Stimulated activated naive B cell treated with anti-CD40 and anti-IgM and Interleukin-4, amounts not matched to agents 10 μg/mL and 1 μg/mL and 100 μg/mL, for 72 hours (primary cell): ENCODE data around the gene U2SURP.
A peak's percentile ranks its signal among the peaks of the same experiment; 100 is the strongest.
"Not testable (repeated sequence)": the region's sequence is repeated elsewhere in the genome, so short reads cannot be mapped to it uniquely, and the experiment has no call there.

ENCODE experiments used
- ATAC-seq, 2 donors: fragments of 150-1000 bp; cut with Tn5 transposase; replicated peaks; 2 replicates each; pipeline ENCODE4 v1.10.0; 2021; ENCODE audit warnings: moderate library complexity in 1 of 2
- DNase-seq: peaks from one replicate; pipeline ENCODE4 v3.0.0; 2021
- H3K27ac Mint-ChIP-seq: one replicate; pipeline ENCODE4 v1.8.0; 2022; ENCODE audit warnings: mild to moderate bottlenecking, mixed read lengths
- H3K27me3 Mint-ChIP-seq, 2 donors: one replicate each; pipeline ENCODE4 v1.8.0; 2022; ENCODE audit warnings: mixed read lengths in 2 of 2
- H3K36me3 Mint-ChIP-seq, 2 donors: one replicate each; pipeline ENCODE4 v1.8.0; 2022; ENCODE audit warnings: mixed read lengths in 2 of 2, mild to moderate bottlenecking in 1 of 2
- H3K4me1 Mint-ChIP-seq, 2 donors: one replicate each; pipeline ENCODE4 v1.8.0; 2022; ENCODE audit warnings: mixed read lengths in 2 of 2, mild to moderate bottlenecking in 1 of 2
- H3K4me3 Mint-ChIP-seq, 2 donors: one replicate each; pipeline ENCODE4 v1.8.0; 2022; ENCODE audit warnings: mild to moderate bottlenecking in 2 of 2, mixed read lengths in 2 of 2, moderate library complexity in 1 of 2
- H3K9me3 Mint-ChIP-seq, 2 donors: one replicate each; pipeline ENCODE4 v1.8.0; 2022; ENCODE audit warnings: mixed read lengths in 2 of 2, mild to moderate bottlenecking in 1 of 2

Gene U2SURP

GRCh38 chr3:143014921-143015320 is 13.6 kb downstream of the U2SURP start:
- Mint-ChIP-seq H3K4me3 (no peak overlapping the region), H3K27me3 (no peaks in the 10 kb centered on the region), H3K4me1 (peaks cover 4 to 22% of the 10 kb centered on the region in 2 donors), H3K9me3 (no peaks in the 10 kb centered on the region), H3K36me3 (peaks cover 13 to 27% of the 10 kb centered on the region in 2 donors), H3K27ac (no peak overlapping the region)
- DNase-seq (no peak), ATAC-seq (no peak)

DNA sequence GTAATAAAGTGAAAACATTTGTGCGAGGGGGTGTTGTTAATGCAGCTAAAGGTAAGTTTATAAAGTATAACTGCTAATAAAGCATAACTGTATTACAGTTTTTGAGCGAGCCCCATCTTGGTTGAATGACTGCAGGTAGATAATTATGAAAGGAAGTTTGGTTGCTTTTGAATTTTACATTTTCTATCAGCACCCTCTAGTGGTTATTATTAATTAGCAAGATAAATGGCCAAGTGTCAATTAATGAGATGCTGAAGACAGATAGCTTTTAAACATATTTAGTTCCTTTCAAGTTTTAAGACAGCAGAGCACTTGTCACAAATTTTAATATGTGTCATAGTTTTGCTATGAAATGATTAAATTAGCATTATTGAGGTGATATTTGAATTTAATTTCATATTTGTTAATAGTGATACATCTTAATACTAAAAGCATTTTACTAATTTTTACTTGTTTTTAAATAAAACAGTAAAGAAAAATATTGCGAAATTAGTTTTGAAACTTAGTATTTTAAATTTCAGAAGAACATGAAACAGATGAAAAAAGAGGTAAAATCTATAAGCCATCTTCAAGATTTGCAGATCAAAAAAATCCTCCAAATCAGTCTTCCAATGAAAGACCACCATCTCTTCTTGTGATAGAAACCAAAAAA is 15.1 kb downstream of the U2SURP start:
- H3K36me3 Mint-ChIP-seq, result peaks cover 16 to 34% of the 10 kb centered on the region in 2 donors
- ATAC-seq, result no peak
- no peak overlapping the region for H3K4me3 Mint-ChIP-seq
- no peaks in the 10 kb centered on the region for H3K27me3 Mint-ChIP-seq
- H3K27ac Mint-ChIP-seq, result no peak overlapping the region
- no peaks in the 10 kb centered on the region for H3K9me3 Mint-ChIP-seq
- H3K4me1 Mint-ChIP-seq, result peaks cover 0 to 16% of the 10 kb centered on the region in 2 donors
- DNase-seq, result no peak

- Mint-ChIP-seq H3K4me1 (no peaks in the 10 kb centered on the region), H3K27me3 (no peaks in the 10 kb centered on the region), H3K4me3 (no peak overlapping the region), H3K36me3 (peaks cover 30 to 49% of the 10 kb centered on the region in 2 donors), H3K9me3 (no peaks in the 10 kb centered on the region), H3K27ac (no peak overlapping the region)
- no peak for DNase-seq
- no peak for ATAC-seq
These were observed 23.1 kb downstream of the U2SURP start for GRCh38 chr3:143024351-143024960.

- Mint-ChIP-seq H3K9me3 (no peaks in the 10 kb centered on the region), H3K4me1 (peaks cover 2 to 6% of the 10 kb centered on the region in 2 donors), H3K36me3 (peaks cover 29 to 54% of the 10 kb centered on the region in 2 donors), H3K27ac (no peak overlapping the region), H3K4me3 (no peak overlapping the region), H3K27me3 (no peaks in the 10 kb centered on the region)
- ATAC-seq, result no peak
- no peak for DNase-seq
These were observed 30.0 kb downstream of the U2SURP start for GRCh38 chr3:143031327-143031726.

GRCh38 chr3:143031796-143032387 is 30.5 kb downstream of the U2SURP start:
- H3K27me3 Mint-ChIP-seq, H3K27ac Mint-ChIP-seq, H3K9me3 Mint-ChIP-seq, H3K4me1 Mint-ChIP-seq, H3K4me3 Mint-ChIP-seq, ATAC-seq, DNase-seq: not testable (repeated sequence)
- H3K36me3 Mint-ChIP-seq, result peaks cover 34 to 57% of the 10 kb centered on the region in 2 donors

DNA sequence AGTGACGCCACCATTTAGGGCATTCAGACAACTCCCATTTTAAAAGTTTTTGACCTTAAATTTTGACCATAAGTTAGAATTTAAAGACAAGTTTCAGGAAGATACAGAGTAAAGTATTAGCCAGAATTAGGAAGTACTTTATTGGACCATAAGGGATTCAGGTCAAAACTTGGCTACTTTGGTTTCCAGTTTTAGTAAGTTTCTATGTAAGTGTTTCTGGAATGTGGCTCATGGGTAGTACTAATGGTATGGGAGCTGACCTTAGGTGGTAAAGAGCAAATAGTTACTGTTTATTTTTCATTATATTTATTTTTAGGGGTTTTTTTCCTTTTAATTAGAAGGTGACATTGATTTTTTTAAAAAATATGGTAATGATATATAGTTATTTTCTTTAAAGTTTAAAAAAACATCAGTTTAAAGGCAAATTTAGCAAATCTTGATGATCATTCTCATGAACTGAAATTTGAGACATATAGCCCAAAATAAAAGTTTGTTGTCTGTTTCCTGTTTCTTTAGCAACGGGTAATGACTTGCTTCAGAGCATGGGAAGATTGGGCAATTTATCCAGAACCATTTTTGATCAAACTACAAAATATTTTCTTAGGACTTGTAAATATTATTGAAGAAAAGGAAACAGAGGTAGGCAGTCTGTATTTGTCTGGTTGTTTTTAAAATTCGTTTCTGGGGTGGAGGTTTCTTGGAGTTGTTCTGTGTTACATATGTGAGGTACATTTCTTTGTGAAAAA is 34.3 kb downstream of the U2SURP start:
- H3K4me3 Mint-ChIP-seq, result no peak overlapping the region
- ATAC-seq (no peak), DNase-seq (no peak)
- no peak overlapping the region for H3K27ac Mint-ChIP-seq
- peaks cover 19 to 41% of the 10 kb centered on the region in 2 donors for H3K36me3 Mint-ChIP-seq
- H3K9me3 Mint-ChIP-seq, result no peaks in the 10 kb centered on the region
- peaks cover 2 to 10% of the 10 kb centered on the region in 2 donors for H3K4me1 Mint-ChIP-seq
- H3K27me3 Mint-ChIP-seq, result no peaks in the 10 kb centered on the region

- Mint-ChIP-seq H3K27me3 (no peaks in the 10 kb centered on the region), H3K27ac (peak overlapping the region; percentile 2), H3K4me3 (no peak overlapping the region), H3K4me1 (peaks cover 2 to 10% of the 10 kb centered on the region in 2 donors), H3K9me3 (no peaks in the 10 kb centered on the region), H3K36me3 (peaks cover 14 to 32% of the 10 kb centered on the region in 2 donors)
- DNase-seq (no peak), ATAC-seq (peak in 1 of 2 donors; percentile 16)
These were observed 35.2 kb downstream of the U2SURP start for GRCh38 chr3:143036557-143036956.

GRCh38 chr3:143037867-143038266 is 36.5 kb downstream of the U2SURP start:
- Mint-ChIP-seq H3K9me3 (no peaks in the 10 kb centered on the region), H3K4me3 (no peak overlapping the region), H3K27me3 (no peaks in the 10 kb centered on the region), H3K4me1 (peaks cover 2 to 10% of the 10 kb centered on the region in 2 donors), H3K36me3 (peaks cover 14 to 30% of the 10 kb centered on the region in 2 donors), H3K27ac (no peak overlapping the region)
- no peak for ATAC-seq
- DNase-seq, result no peak

DNA sequence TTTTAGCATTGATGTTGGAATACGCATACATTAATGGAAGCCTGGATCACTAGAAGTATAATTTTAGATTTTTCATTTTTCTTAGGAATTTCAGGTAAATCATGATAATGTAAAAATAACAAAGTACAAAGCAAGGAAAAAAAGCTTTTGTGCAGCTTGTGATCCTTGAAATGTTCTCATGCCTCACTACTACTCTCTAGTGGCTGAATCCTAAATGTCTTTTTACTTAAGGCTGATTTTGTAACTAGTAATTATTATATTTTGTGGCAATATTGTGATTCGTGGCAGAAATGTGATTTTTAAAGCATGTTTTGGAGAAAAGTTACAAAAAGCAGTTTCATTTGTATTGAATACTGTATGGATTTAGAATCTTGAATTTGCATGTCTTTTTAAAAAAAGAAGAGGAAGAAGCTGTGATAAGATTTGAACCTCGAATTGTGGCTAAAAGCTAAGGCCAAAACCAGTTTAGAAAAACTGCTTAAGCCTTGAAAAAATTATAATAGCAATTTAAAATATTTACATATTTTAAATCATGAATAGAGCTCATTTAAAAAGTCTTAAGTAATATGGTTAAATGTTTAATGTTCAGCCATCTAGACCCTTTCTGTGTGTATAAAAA is 39.0 kb downstream of the U2SURP start:
- peaks cover 26 to 42% of the 10 kb centered on the region in 2 donors for H3K36me3 Mint-ChIP-seq
- DNase-seq (no peak), ATAC-seq (no peak)
- H3K27me3 Mint-ChIP-seq, result no peaks in the 10 kb centered on the region
- no peaks in the 10 kb centered on the region for H3K9me3 Mint-ChIP-seq
- H3K4me1 Mint-ChIP-seq, result peaks cover 2 to 10% of the 10 kb centered on the region in 2 donors
- H3K27ac Mint-ChIP-seq, result no peak overlapping the region
- H3K4me3 Mint-ChIP-seq, result no peak overlapping the region

GRCh38 chr3:143041903-143042302 is 40.5 kb downstream of the U2SURP start:
- no peaks in the 10 kb centered on the region for H3K4me1 Mint-ChIP-seq
- H3K36me3 Mint-ChIP-seq, result peaks cover 19 to 36% of the 10 kb centered on the region in 2 donors
- no peak overlapping the region for H3K4me3 Mint-ChIP-seq
- no peak for ATAC-seq
- H3K9me3 Mint-ChIP-seq, result no peaks in the 10 kb centered on the region
- no peak overlapping the region for H3K27ac Mint-ChIP-seq
- DNase-seq, result no peak
- no peaks in the 10 kb centered on the region for H3K27me3 Mint-ChIP-seq

DNA sequence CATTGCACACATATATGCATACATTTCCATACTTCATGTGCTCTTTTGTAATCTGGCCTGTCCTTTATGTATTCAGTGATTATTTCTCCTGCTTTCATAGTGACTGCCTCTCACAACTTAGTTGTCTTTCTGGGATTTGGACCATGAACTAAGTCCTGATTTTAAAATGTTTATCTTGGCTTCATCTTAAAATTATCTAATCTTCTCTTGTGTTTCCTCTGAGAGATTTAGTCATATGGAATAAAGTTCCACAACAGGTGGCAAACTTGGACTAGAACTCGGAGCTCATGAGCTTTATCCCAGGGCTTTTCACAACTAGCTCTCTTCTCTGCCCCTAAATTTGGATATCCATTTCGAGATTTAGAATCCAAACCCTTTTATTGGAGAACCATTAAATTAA is 44.3 kb downstream of the U2SURP start:
- no peaks in the 10 kb centered on the region for H3K9me3 Mint-ChIP-seq
- peaks cover 31 to 44% of the 10 kb centered on the region in 2 donors for H3K36me3 Mint-ChIP-seq
- DNase-seq (no peak), ATAC-seq (no peak)
- H3K4me1 Mint-ChIP-seq, result peaks cover 0 to 4% of the 10 kb centered on the region in 2 donors
- H3K4me3 Mint-ChIP-seq, result no peak overlapping the region
- H3K27me3 Mint-ChIP-seq, result no peaks in the 10 kb centered on the region
- no peak overlapping the region for H3K27ac Mint-ChIP-seq

GRCh38 chr3:143046075-143046474 is 44.7 kb downstream of the U2SURP start:
- not testable (repeated sequence) for H3K27me3 Mint-ChIP-seq, DNase-seq, H3K27ac Mint-ChIP-seq, H3K9me3 Mint-ChIP-seq, ATAC-seq, H3K4me3 Mint-ChIP-seq, H3K4me1 Mint-ChIP-seq
- H3K36me3 Mint-ChIP-seq, result peaks cover 31 to 45% of the 10 kb centered on the region in 2 donors

- peaks cover 18 to 48% of the 10 kb centered on the region in 2 donors for H3K36me3 Mint-ChIP-seq
- no peak overlapping the region for H3K27ac Mint-ChIP-seq
- no peak for ATAC-seq
These were observed 52.6 kb downstream of the U2SURP start for GRCh38 chr3:143054011-143054410.

DNA sequence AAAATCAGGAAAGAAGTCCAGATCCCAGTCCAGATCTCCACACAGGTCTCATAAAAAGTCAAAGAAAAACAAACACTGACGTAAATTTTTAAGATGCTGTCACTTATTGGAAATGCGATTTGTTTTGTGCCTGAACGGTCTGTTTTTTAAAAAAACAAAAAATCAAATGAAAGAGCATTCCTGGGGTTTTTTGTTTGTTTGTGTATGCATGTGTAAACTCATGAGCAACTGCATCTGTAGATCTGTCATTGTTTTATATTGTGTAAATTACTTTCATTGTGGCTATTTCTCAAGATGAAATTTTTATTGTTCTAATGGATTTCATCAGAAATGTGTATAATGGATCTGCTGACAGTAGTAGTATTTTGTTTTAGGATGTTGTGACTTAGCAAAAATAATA is 55.0 kb downstream of the U2SURP start:
- H3K9me3 Mint-ChIP-seq, result no peaks in the 10 kb centered on the region

More at GRCh38 chr3:143054011-143054410, 52.6 kb downstream of the U2SURP start:
- Mint-ChIP-seq H3K4me1 (peaks cover 0 to 1% of the 10 kb centered on the region in 2 donors), H3K27me3 (no peaks in the 10 kb centered on the region), H3K9me3 (no peaks in the 10 kb centered on the region), H3K4me3 (no peak overlapping the region)
- DNase-seq, result no peak

More for the DNA sequence above, 55.0 kb downstream of the U2SURP start:
- H3K4me1 Mint-ChIP-seq, result peaks cover 3 to 7% of the 10 kb centered on the region in 2 donors
- ATAC-seq (no peak), DNase-seq (no peak)
- peaks cover 12 to 44% of the 10 kb centered on the region in 2 donors for H3K36me3 Mint-ChIP-seq
- no peaks in the 10 kb centered on the region for H3K27me3 Mint-ChIP-seq
- H3K27ac Mint-ChIP-seq, result no peak overlapping the region
- no peak overlapping the region for H3K4me3 Mint-ChIP-seq
